Endodermal cell (in vitro differentiated cells): Measurements from ENCODE around the gene IL7R. TPM values are rescaled to one million over a fixed set of nuclear protein-coding genes. Genes with fewer than 3 reads are reported as not detected.

ENCODE experiments used
- DNase-seq: peaks from one replicate; pipeline ENCODE4 v3.0.0-alpha.2; 2017
- H3K27ac ChIP-seq: 2 replicates; pipeline ENCODE4 v1.5.1; 2013; ENCODE audit warnings: mild to moderate bottlenecking, low read depth, low read length, moderate library complexity
- H3K27me3 ChIP-seq: 2 replicates; pipeline ENCODE4 v1.6.1; 2013; ENCODE audit warnings: mild to moderate bottlenecking, low read length, moderate library complexity; ENCODE audit not compliant: insufficient read depth, control insufficient read depth, poor library complexity, severe bottlenecking
- H3K36me3 ChIP-seq: 2 replicates; pipeline ENCODE4 v1.7.0; 2013; ENCODE audit warnings: mild to moderate bottlenecking, low read length, moderate library complexity; ENCODE audit not compliant: control insufficient read depth, insufficient read depth
- H3K4me1 ChIP-seq: one replicate; pipeline ENCODE4 v1.7.0; 2013; ENCODE audit warnings: low read length; ENCODE audit not compliant: control insufficient read depth, insufficient read depth
- H3K4me3 ChIP-seq: 2 replicates; pipeline ENCODE4 v1.5.1; 2013; ENCODE audit warnings: mild to moderate bottlenecking, low read length, moderate library complexity
- H3K9ac ChIP-seq: 2 replicates; pipeline ENCODE4 v1.6.1; 2013; ENCODE audit warnings: mild to moderate bottlenecking, low read length, moderate library complexity; ENCODE audit not compliant: poor library complexity, severe bottlenecking; ENCODE audit errors: extremely low read depth
- H3K9me3 ChIP-seq: 2 replicates; pipeline ENCODE4 v1.6.1; 2013; ENCODE audit warnings: mild to moderate bottlenecking, low read length, moderate library complexity; ENCODE audit not compliant: control insufficient read depth
- H3K27ac Mint-ChIP-seq: 2 replicates; pipeline ENCODE4 v1.8.0; 2020; ENCODE audit warnings: mixed read lengths
- H3K27me3 Mint-ChIP-seq: 2 replicates; pipeline ENCODE4 v1.8.0; 2021; ENCODE audit warnings: mild to moderate bottlenecking, mixed read lengths; ENCODE audit not compliant: insufficient read depth
- H3K36me3 Mint-ChIP-seq: 2 replicates; pipeline ENCODE4 v1.8.0; 2020; ENCODE audit warnings: low read depth, mixed read lengths
- H3K4me1 Mint-ChIP-seq: 2 replicates; pipeline ENCODE4 v1.8.0; 2020; ENCODE audit warnings: mixed read lengths
- H3K4me3 Mint-ChIP-seq: 2 replicates; pipeline ENCODE4 v1.8.0; 2020; ENCODE audit warnings: mild to moderate bottlenecking, moderate library complexity, mixed read lengths
- H3K9me3 Mint-ChIP-seq: 2 replicates; pipeline ENCODE4 v1.8.0; 2020; ENCODE audit warnings: mild to moderate bottlenecking, mixed read lengths
- WGBS, 2 experiments: methylation state at CpG; one replicate each; pipeline versions ENCODE4 v1.1.5 to v1.1.7; 2013; ENCODE audit warnings: missing lambda C conversion rate in 2 of 2, mixed read lengths in 1 of 2; ENCODE audit not compliant: insufficient coverage in 1 of 2, insufficient read length in 1 of 2; 5-methylcytosine and 5-hydroxymethylcytosine counted together
- total RNA-seq, 2 donors: library from RNA; stranded (reverse); fragmentation: NEBNext Ultra II Directional in 1 of 2; extraction: Animal tissue kit (Norgen Biotek cat#: 25700) in 1 of 2; gene quantifications; 2 replicates in 1 of 2; 3 replicates in 1 of 2; pipeline ENCODE4 v1.2.1, GENCODE V29; 2021
- TF ChIP-seq, protein P1 (sequence below): fragments of 200-600 bp; sonication (generic); conservative IDR thresholded peaks from 2 replicates; pipeline ENCODE4 v1.5.0; 2021; ENCODE audit warnings: antibody characterized with exemption, mild to moderate bottlenecking

The IL7R gene
- total RNA-seq, 2 donors from 2014 or later = 0.69 to 0.79 TPM

DNA sequence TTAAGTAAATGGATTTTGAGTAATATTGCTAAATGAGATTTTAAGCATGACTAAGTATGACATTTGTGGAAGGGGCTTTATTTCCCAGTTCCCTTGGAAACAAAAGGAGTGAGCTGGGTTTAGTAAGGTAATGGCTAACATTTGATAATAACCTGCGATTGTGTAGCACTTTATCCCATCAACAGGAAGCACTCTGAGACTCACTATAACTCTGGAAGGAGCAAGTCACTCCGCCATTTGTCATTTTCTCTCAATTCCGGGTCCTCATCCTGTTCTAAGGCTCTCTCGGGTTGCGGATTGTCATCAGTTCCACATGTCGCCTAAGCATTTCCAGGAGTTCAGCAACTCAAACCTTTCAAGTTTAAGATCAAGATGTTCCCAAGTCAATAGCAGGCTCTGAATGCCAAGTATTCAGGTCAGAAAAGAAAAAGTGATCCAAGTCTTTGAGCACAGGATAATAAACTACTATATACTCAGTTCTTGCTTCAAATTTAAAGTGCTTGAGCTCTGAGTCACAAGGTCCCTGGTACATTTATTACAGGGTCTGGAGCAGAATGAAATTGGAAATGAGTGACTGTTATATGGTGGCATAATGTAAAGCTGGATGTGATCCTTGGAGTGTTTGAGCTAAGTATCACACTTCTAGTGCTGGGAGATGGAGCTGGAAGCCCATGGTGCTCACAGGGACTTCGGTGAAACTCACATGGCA, 42.4 kb downstream of the IL7R start:
- Mint-ChIP-seq H3K9me3 (peaks cover 6% of the 10 kb centered on the region), H3K27me3 (peaks cover 6% of the 10 kb centered on the region), H3K4me3 (no peak overlapping the region), H3K36me3 (no peaks in the 10 kb centered on the region), H3K4me1 (no peaks in the 10 kb centered on the region), H3K27ac (no peak overlapping the region)
- Histone ChIP-seq H3K4me1 (no peaks in the 10 kb centered on the region), H3K27me3 (no peaks in the 10 kb centered on the region), H3K27ac (no peak overlapping the region), H3K4me3 (no peak overlapping the region), H3K9ac (no peak overlapping the region), H3K9me3 (peaks cover 8% of the 10 kb centered on the region), H3K36me3 (no peaks in the 10 kb centered on the region)
- WGBS, 2 experiments = 92 to 97% methylated on average over 6 to 7 of the region's 7 CpGs
- TF ChIP-seq, protein P1, sequence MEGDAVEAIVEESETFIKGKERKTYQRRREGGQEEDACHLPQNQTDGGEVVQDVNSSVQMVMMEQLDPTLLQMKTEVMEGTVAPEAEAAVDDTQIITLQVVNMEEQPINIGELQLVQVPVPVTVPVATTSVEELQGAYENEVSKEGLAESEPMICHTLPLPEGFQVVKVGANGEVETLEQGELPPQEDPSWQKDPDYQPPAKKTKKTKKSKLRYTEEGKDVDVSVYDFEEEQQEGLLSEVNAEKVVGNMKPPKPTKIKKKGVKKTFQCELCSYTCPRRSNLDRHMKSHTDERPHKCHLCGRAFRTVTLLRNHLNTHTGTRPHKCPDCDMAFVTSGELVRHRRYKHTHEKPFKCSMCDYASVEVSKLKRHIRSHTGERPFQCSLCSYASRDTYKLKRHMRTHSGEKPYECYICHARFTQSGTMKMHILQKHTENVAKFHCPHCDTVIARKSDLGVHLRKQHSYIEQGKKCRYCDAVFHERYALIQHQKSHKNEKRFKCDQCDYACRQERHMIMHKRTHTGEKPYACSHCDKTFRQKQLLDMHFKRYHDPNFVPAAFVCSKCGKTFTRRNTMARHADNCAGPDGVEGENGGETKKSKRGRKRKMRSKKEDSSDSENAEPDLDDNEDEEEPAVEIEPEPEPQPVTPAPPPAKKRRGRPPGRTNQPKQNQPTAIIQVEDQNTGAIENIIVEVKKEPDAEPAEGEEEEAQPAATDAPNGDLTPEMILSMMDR = no peak
- DNase-seq = no peak

DNA sequence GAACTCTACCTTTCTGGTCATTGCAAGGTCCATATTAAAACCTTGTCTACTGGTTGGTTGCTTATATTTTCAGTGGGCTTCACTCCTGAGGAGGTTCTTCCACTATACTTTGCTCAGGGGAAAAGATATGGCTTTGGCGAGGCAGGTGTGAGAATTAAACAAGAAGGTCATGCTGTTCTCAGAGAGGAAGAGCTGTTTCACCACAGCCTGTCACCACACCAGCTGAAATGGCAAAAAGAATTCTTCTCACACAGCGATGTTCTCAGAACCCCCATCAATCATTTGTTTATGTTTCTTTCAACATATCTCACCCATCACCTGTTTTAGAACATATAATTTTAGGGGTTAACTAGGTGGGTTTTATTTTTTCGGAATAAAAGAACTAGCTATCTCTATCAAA, 43.1 kb downstream of the IL7R start:
- TF ChIP-seq, protein P1 = no peak
- no peaks in the 10 kb centered on the region for H3K4me1 ChIP-seq
- H3K9me3 ChIP-seq = peaks cover 15% of the 10 kb centered on the region
- Mint-ChIP-seq H3K4me3 (no peak overlapping the region), H3K27me3 (peaks cover 8% of the 10 kb centered on the region), H3K36me3 (no peaks in the 10 kb centered on the region), H3K27ac (no peak overlapping the region), H3K9me3 (peaks cover 12% of the 10 kb centered on the region), H3K4me1 (no peaks in the 10 kb centered on the region)
- H3K27ac ChIP-seq = no peak overlapping the region
- DNase-seq = no peak
- H3K4me3 ChIP-seq = no peak overlapping the region
- H3K27me3 ChIP-seq = no peaks in the 10 kb centered on the region
- 86 to 100% methylated on average over 1 to 2 of the region's 3 CpGs for WGBS, 2 experiments
- no peaks in the 10 kb centered on the region for H3K36me3 ChIP-seq
- H3K9ac ChIP-seq = no peak overlapping the region

- Mint-ChIP-seq H3K4me1 (peaks cover 1% of the 10 kb centered on the region), H3K9me3 (peaks cover 14% of the 10 kb centered on the region), H3K36me3 (no peaks in the 10 kb centered on the region), H3K4me3 (no peak overlapping the region), H3K27me3 (peaks cover 11% of the 10 kb centered on the region), H3K27ac (no peak overlapping the region)
- Histone ChIP-seq H3K4me1 (no peaks in the 10 kb centered on the region), H3K9me3 (peaks cover 19% of the 10 kb centered on the region), H3K27me3 (no peaks in the 10 kb centered on the region), H3K27ac (no peak overlapping the region), H3K9ac (no peak overlapping the region), H3K36me3 (no peaks in the 10 kb centered on the region), H3K4me3 (no peak overlapping the region)
- 72 to 95% methylated on average over 2 to 3 of the region's 3 CpGs for WGBS, 2 experiments
- DNase-seq = no peak
- TF ChIP-seq, protein P1 = no peak
Measured at GRCh38 chr5:35900972-35901695, 44.4 kb downstream of the IL7R start.
